H9 (cell line): ENCODE results near the gene PSMD1. TPM values are rescaled to one million over a fixed set of nuclear protein-coding genes. Genes with fewer than 3 reads are reported as not detected.

ENCODE experiments used
- DNase-seq: peaks from one replicate; pipeline ENCODE4 v3.0.0-alpha.2; 2017
- H2AFZ ChIP-seq: one replicate; pipeline ENCODE4 v1.6.1; 2013; ENCODE audit warnings: mild to moderate bottlenecking, low read length, control low read depth, moderate library complexity
- H2AK5ac ChIP-seq: 2 replicates; pipeline ENCODE4 v1.6.1; 2013; ENCODE audit warnings: low read length, control low read depth, mixed read lengths; ENCODE audit not compliant: insufficient read length
- H2BK120ac ChIP-seq: one replicate; pipeline ENCODE4 v1.6.1; 2013; ENCODE audit warnings: low read depth, mild to moderate bottlenecking, low read length, control low read depth, inconsistent platforms; ENCODE audit not compliant: poor library complexity, severe bottlenecking
- H2BK12ac ChIP-seq: 2 replicates; pipeline ENCODE4 v1.6.1; 2013; ENCODE audit warnings: low read length, control low read depth, mixed read lengths, low read depth; ENCODE audit not compliant: insufficient read length
- H2BK15ac ChIP-seq: 2 replicates; pipeline ENCODE4 v1.6.1; 2013; ENCODE audit warnings: low read depth, low read length, control low read depth
- H2BK20ac ChIP-seq: one replicate; pipeline ENCODE4 v1.6.1; 2013; ENCODE audit warnings: low read depth, mild to moderate bottlenecking, low read length, control low read depth, inconsistent platforms; ENCODE audit not compliant: poor library complexity, severe bottlenecking
- H2BK5ac ChIP-seq: 2 replicates; pipeline ENCODE4 v1.6.1; 2013; ENCODE audit warnings: low read length, control low read depth, mixed read lengths; ENCODE audit not compliant: insufficient read length
- H3K14ac ChIP-seq: 2 replicates; pipeline ENCODE4 v1.6.1; 2013; ENCODE audit warnings: low read length, control low read depth; ENCODE audit not compliant: insufficient read depth
- H3K18ac ChIP-seq: 2 replicates; pipeline ENCODE4 v1.6.1; 2013; ENCODE audit warnings: low read depth, mild to moderate bottlenecking, mixed read lengths, low read length, control low read depth; ENCODE audit not compliant: insufficient read length
- H3K23ac ChIP-seq: 2 replicates; pipeline ENCODE4 v1.6.1; 2013; ENCODE audit warnings: low read length, control low read depth, mixed read lengths, low read depth; ENCODE audit not compliant: insufficient read length
- H3K23me2 ChIP-seq: 2 replicates; pipeline ENCODE4 v1.6.1; 2013; ENCODE audit warnings: low read depth, mild to moderate bottlenecking, mixed read lengths, low read length, control low read depth; ENCODE audit not compliant: insufficient read length, poor library complexity, severe bottlenecking
- H3K27ac ChIP-seq: 2 replicates; pipeline ENCODE4 v1.5.1; 2013; ENCODE audit warnings: low read length, control low read depth, mixed read lengths, low read depth; ENCODE audit not compliant: insufficient read length
- H3K27me3 ChIP-seq: 2 replicates; pipeline ENCODE4 v1.6.1; 2013; ENCODE audit warnings: low read length, control low read depth, inconsistent platforms; ENCODE audit not compliant: insufficient read depth
- H3K4ac ChIP-seq: 2 replicates; pipeline ENCODE4 v1.6.1; 2013; ENCODE audit warnings: low read depth, mild to moderate bottlenecking, control low read depth, inconsistent platforms, low read length, moderate library complexity
- H3K4me1 ChIP-seq: 2 replicates; pipeline ENCODE4 v1.6.1; 2013; ENCODE audit warnings: low read length, control low read depth, inconsistent platforms; ENCODE audit not compliant: insufficient read depth
- H3K4me2 ChIP-seq: 2 replicates; pipeline ENCODE4 v1.6.1; 2013; ENCODE audit warnings: low read length, control low read depth, mixed read lengths; ENCODE audit not compliant: insufficient read length, insufficient read depth
- H3K56ac ChIP-seq: 2 replicates; pipeline ENCODE4 v1.6.1; 2013; ENCODE audit warnings: low read depth, mild to moderate bottlenecking, mixed read lengths, low read length, control low read depth; ENCODE audit not compliant: insufficient read length
- H3K79me1 ChIP-seq: 2 replicates; pipeline ENCODE4 v1.6.1; 2013; ENCODE audit warnings: low read depth, mild to moderate bottlenecking, moderate library complexity, low read length, control low read depth, inconsistent platforms; ENCODE audit not compliant: insufficient read depth, poor library complexity, severe bottlenecking
- H3K79me2 ChIP-seq: 2 replicates; pipeline ENCODE4 v1.6.1; 2013; ENCODE audit warnings: low read length, control low read depth, inconsistent platforms; ENCODE audit not compliant: insufficient read depth
- H3K9ac ChIP-seq: 2 replicates; pipeline ENCODE4 v1.6.1; 2013; ENCODE audit warnings: low read length, control low read depth, mixed read lengths; ENCODE audit not compliant: insufficient read length; ENCODE audit errors: extremely low read depth
- H3K9me3 ChIP-seq: one replicate; pipeline ENCODE4 v1.6.1; 2013; ENCODE audit warnings: low read depth, low read length, inconsistent platforms; ENCODE audit not compliant: control insufficient read depth
- H3T11ph ChIP-seq: one replicate; pipeline ENCODE4 v1.6.1; 2013; ENCODE audit warnings: mild to moderate bottlenecking, low read length, control low read depth, inconsistent platforms
- H4K20me1 ChIP-seq: one replicate; pipeline ENCODE4 v1.6.1; 2013; ENCODE audit not compliant: control insufficient read depth, insufficient read length, insufficient read depth
- H4K5ac ChIP-seq: 2 replicates; pipeline ENCODE4 v1.6.1; 2013; ENCODE audit warnings: low read depth, mild to moderate bottlenecking, mixed read lengths, low read length, control low read depth; ENCODE audit not compliant: insufficient read length
- H4K8ac ChIP-seq: replicated peaks from 2 replicates; pipeline ENCODE4 v1.6.1; 2013; ENCODE audit warnings: low read length, control low read depth, mixed read lengths, low read depth; ENCODE audit not compliant: insufficient read length
- H4K91ac ChIP-seq: 2 replicates; pipeline ENCODE4 v1.6.1; 2013; ENCODE audit warnings: low read depth, mild to moderate bottlenecking, moderate library complexity, mixed read lengths, low read length, control low read depth; ENCODE audit not compliant: insufficient read length
- H3K27ac Mint-ChIP-seq, 3 experiments: 2 replicates in 2 of 3; 3 replicates in 1 of 3; pipeline ENCODE4 v1.8.0; 2020 to 2021; ENCODE audit warnings: mixed read lengths in 3 of 3, mild to moderate bottlenecking in 1 of 3, moderate library complexity in 1 of 3
- H3K27me3 Mint-ChIP-seq: 2 replicates; pipeline ENCODE4 v1.8.0; 2021; ENCODE audit warnings: low read depth, mild to moderate bottlenecking, moderate library complexity, mixed read lengths
- H3K36me3 Mint-ChIP-seq, 3 experiments: 2 replicates in 2 of 3; 3 replicates in 1 of 3; pipeline ENCODE4 v1.8.0; 2020 to 2021; ENCODE audit warnings: low read depth in 3 of 3, mixed read lengths in 3 of 3; ENCODE audit not compliant: insufficient read depth in 1 of 3
- H3K4me1 Mint-ChIP-seq, 2 experiments: 2 replicates each; pipeline ENCODE4 v1.8.0; 2020; ENCODE audit warnings: mixed read lengths in 2 of 2
- H3K4me3 Mint-ChIP-seq, 2 experiments: 2 replicates in 1 of 2; 3 replicates in 1 of 2; pipeline ENCODE4 v1.8.0; 2020 to 2021; ENCODE audit warnings: mild to moderate bottlenecking in 2 of 2, mixed read lengths in 2 of 2, moderate library complexity in 1 of 2
- H3K9me3 Mint-ChIP-seq, 2 experiments: 2 replicates in 1 of 2; 3 replicates in 1 of 2; pipeline ENCODE4 v1.8.0; 2020; ENCODE audit warnings: mild to moderate bottlenecking in 2 of 2, mixed read lengths in 2 of 2, moderate library complexity in 1 of 2
- CTCF ChIP-seq: fragments of 200-600 bp; sonication (generic); conservative IDR thresholded peaks from 3 replicates; pipeline ENCODE4 v1.8.0; 2021; ENCODE audit warnings: antibody characterized with exemption, mild to moderate bottlenecking
- WGBS: extraction: QIAGEN DNeasy Blood & Tissue Kit; methylation state at CpG from one replicate; pipeline ENCODE4 v1.1.7; 2013; ENCODE audit warnings: missing lambda C conversion rate, low lambda C conversion rate, mixed read lengths; ENCODE audit not compliant: insufficient read length; ENCODE audit errors: extremely low coverage; 5-methylcytosine and 5-hydroxymethylcytosine counted together
- total RNA-seq: library from RNA; stranded (reverse); gene quantifications from 2 replicates; pipeline ENCODE4 v1.2.1, GENCODE V29; 2021

The PSMD1 gene
- total RNA-seq, 1 experiment from 2014 or later = 166 TPM

GRCh38 chr2:231016566-231017230 lies 40.0 kb upstream of the PSMD1 start:
- Histone ChIP-seq H3K18ac (no peak overlapping the region), H3K14ac (no peak overlapping the region), H3K27me3 (no peaks in the 10 kb centered on the region; the same call in 1 of the 2 replicates), H2AK5ac (no peak overlapping the region), H4K5ac (no peak overlapping the region), H4K20me1 (no peaks in the 10 kb centered on the region), H3K79me1 (no peaks in the 10 kb centered on the region), H2BK120ac (no peak overlapping the region), H2BK5ac (no peak overlapping the region), H3K4me1 (no peaks in the 10 kb centered on the region), H2BK12ac (no peak overlapping the region), H3K9me3 (no peaks in the 10 kb centered on the region), H3K23me2 (no peaks in the 10 kb centered on the region), H3K23ac (no peak overlapping the region), H3K4me2 (no peak overlapping the region), H3K56ac (no peak overlapping the region), H3K4ac (no peak overlapping the region), H2BK15ac (no peak overlapping the region), H4K91ac (no peak overlapping the region), H3K27ac (no peak overlapping the region), H2AFZ (no peak overlapping the region), H3K79me2 (no peaks in the 10 kb centered on the region), H2BK20ac (no peak overlapping the region), H4K8ac (no peak overlapping the region), H3K9ac (no peak overlapping the region), H3T11ph (no peak overlapping the region)
- H3K4me3 Mint-ChIP-seq = no peak overlapping the region
- peaks cover 23 to 30% of the 10 kb centered on the region in 2 experiments for H3K4me1 Mint-ChIP-seq
- DNase-seq = no peak
- H3K27ac Mint-ChIP-seq = no peak overlapping the region
- TF ChIP-seq CTCF = no peak
- H3K9me3 Mint-ChIP-seq = no peaks in the 10 kb centered on the region; a peak in 2 of 5 replicates
- no CpG with 5 or more reads among the region's 6 CpGs for WGBS
- peaks cover 33% of the 10 kb centered on the region for H3K27me3 Mint-ChIP-seq
- peaks cover 0 to 4% (median 0%) of the 10 kb centered on the region in 3 experiments; a peak in 1 of 7 replicates for H3K36me3 Mint-ChIP-seq
